Measurements from ENCODE around the gene RYK. TPM values are rescaled to one million over a fixed set of nuclear protein-coding genes. Genes with fewer than 3 reads are reported as not detected.

The RYK gene
- total and polyA plus RNA-seq, 8 donors, result 15.8 to 128 (median 42.8) TPM

DNA sequence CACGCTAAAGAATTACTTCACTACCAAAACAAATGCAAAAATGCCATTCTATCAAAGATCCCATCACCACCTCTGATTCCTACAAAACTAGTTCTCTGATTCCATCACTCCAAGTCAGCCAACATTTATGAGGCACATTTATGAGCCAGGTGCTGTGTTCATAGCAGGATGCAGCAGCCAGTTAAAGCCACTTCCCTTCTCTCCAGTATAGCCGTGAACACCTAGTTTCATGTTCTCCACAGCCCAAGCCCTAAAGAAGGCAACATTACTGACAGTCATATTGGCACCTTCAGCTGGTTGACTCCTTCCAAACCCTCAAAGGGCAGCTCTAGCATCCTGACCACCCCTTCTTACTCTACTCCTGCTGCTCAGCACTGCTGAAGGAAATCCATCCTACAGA is 36.4 kb downstream of the RYK start:
- Histone ChIP-seq H3K4me1 (peaks cover 0 to 20% (median 6%) of the 10 kb centered on the region in 4 donors), H3K27me3 (no peaks in the 10 kb centered on the region), H3K36me3 (peaks cover 9 to 28% (median 16%) of the 10 kb centered on the region in 4 donors), H3K4me3 (no peak overlapping the region), H3K27ac (no peak overlapping the region), H3K9me3 (no peaks in the 10 kb centered on the region)
- intact Hi-C loops (cut with DNase I; ENCODE audit: low total_unique reads), result loop anchor here (5.0 to 10.0 kb wide), 2 partner anchors 83 to 261 kb away; no protein-coding TSS in a partner anchor
- no peak for DNase-seq
- WGBS, 5 donors, result 86 to 95% (median 91%) methylated on average over 2 of the region's 2 CpGs
- TF ChIP-seq POLR2AphosphoS5 (IDR thresholded peaks at IDR 0.05), result no peak
- no peak for TF ChIP-seq EP300 (IDR thresholded peaks at IDR 0.05)
- TF ChIP-seq, protein P1, sequence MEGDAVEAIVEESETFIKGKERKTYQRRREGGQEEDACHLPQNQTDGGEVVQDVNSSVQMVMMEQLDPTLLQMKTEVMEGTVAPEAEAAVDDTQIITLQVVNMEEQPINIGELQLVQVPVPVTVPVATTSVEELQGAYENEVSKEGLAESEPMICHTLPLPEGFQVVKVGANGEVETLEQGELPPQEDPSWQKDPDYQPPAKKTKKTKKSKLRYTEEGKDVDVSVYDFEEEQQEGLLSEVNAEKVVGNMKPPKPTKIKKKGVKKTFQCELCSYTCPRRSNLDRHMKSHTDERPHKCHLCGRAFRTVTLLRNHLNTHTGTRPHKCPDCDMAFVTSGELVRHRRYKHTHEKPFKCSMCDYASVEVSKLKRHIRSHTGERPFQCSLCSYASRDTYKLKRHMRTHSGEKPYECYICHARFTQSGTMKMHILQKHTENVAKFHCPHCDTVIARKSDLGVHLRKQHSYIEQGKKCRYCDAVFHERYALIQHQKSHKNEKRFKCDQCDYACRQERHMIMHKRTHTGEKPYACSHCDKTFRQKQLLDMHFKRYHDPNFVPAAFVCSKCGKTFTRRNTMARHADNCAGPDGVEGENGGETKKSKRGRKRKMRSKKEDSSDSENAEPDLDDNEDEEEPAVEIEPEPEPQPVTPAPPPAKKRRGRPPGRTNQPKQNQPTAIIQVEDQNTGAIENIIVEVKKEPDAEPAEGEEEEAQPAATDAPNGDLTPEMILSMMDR (IDR thresholded peaks at IDR 0.05), result no peak

DNA sequence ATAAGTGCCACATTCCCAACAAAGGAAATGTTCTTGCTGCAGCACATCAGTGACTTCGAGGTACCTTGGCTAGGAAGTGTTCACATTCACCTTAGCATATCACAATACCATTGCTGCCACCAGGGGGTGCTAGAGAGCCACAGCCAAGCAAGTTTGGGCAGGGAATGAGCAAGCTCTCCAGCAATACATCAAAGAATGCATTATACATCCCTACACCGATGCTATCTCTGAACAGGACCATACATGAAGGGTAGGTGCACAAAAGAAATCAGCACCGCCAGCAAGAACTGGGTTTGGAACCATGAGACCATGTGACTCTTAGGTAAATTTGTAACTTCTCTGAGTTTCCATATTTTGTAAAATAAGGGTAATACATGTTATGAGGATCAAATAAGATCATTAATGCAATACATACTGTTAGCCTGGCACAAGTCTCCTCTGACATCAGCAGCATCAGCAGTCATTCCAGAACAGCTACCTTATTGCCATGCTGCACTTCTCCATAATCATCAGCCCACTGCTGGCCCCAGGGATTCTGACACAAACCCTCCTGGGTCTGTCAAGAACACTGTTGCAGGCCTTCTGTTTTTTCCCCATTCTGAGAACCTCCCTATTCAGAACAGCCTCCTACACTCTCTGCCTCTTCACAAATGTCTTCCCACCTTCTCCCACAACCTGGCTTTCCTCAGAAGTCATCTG is 37.5 kb downstream of the RYK start:
- peak; percentile 88 to 92 for DNase-seq
- Histone ChIP-seq H3K27me3 (no peaks in the 10 kb centered on the region), H3K4me3 (no peak overlapping the region), H3K4me1 (peaks cover 0 to 20% (median 6%) of the 10 kb centered on the region in 4 donors), H3K27ac (no peak overlapping the region), H3K9me3 (no peaks in the 10 kb centered on the region), H3K36me3 (peaks cover 14 to 39% (median 27%) of the 10 kb centered on the region in 4 donors)
- TF ChIP-seq POLR2AphosphoS5 (IDR thresholded peaks at IDR 0.05) (peak in 1 of 3 donors; percentile 43), EP300 (IDR thresholded peaks at IDR 0.05) (no peak), POLR2A (IDR thresholded peaks at IDR 0.05) (no peak)
- TF ChIP-seq, protein P1 (IDR thresholded peaks at IDR 0.05), result peak in 6 of 7 experiments; percentile 78 to 99 (median 86)
- WGBS, 5 donors, result 11 to 29% (median 17%) methylated on average over 3 of the region's 3 CpGs
- intact Hi-C loops (cut with DNase I; ENCODE audit: low total_unique reads), result loop anchor here (5.0 to 10.0 kb wide), 2 partner anchors 84 to 262 kb away; no protein-coding TSS in a partner anchor

DNA sequence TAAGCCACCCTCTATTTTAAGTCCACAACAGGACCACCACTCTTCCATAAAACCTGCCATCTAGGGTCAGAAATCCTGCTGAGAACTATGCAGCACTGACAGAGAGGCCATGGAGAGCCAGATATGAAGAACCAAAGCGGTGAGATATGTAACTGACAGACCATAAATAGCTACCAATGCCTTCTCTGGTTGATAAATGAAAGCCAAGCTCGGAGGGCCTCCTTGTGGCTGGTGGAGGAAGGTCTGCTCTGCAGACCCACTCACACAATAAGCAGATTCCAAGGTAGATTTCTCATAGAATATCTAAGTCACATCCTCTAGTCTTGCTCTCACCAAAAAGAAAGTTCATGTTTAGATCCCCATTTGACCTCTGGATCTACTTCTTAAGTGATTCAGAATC is 38.9 kb downstream of the RYK start:
- peaks cover 14 to 46% (median 40%) of the 10 kb centered on the region in 4 donors for H3K36me3 ChIP-seq
- no peaks in the 10 kb centered on the region for H3K27me3 ChIP-seq
- no peak overlapping the region for H3K4me3 ChIP-seq
- 23 to 34% (median 31%) methylated on average over 2 of the region's 2 CpGs for WGBS, 5 donors
- DNase-seq, result peak; percentile 29 to 66
- intact Hi-C loops (cut with DNase I; ENCODE audit: low total_unique reads), result loop anchor here (5.0 to 10.0 kb wide), 2 partner anchors 86 to 263 kb away; no protein-coding TSS in a partner anchor
- TF ChIP-seq, protein P1 (IDR thresholded peaks at IDR 0.05), result peak in 3 of 7 experiments; percentile 26 to 49 (median 40)
- TF ChIP-seq EP300 (IDR thresholded peaks at IDR 0.05), result no peak
- no peak for TF ChIP-seq POLR2A (IDR thresholded peaks at IDR 0.05)
- H3K4me1 ChIP-seq, result peaks cover 0 to 20% (median 5%) of the 10 kb centered on the region in 4 donors
- H3K27ac ChIP-seq, result no peak overlapping the region
- H3K9me3 ChIP-seq, result no peaks in the 10 kb centered on the region

DNA sequence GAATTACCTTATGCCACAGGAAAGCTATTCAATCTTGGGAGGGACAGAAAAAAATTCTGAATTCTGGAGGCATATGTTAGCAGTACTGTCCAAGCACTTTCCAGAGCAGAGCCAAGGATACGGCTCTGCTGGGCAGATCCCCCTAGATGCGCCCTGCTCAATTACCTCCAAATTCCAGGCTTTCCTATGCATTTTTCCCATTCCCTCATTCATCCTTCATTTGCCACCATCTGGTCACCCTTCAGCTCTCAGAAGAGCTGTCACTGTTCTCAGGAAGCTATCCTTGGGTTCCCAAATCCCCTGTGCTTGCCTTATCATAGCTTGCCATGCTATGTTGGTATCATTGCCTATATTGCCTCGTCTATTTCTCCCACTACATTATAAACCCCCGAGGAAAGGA is 45.2 kb downstream of the RYK start:
- Histone ChIP-seq H3K27me3 (no peaks in the 10 kb centered on the region), H3K27ac (no peak overlapping the region), H3K4me1 (no peaks in the 10 kb centered on the region), H3K36me3 (peaks cover 10 to 75% (median 67%) of the 10 kb centered on the region in 4 donors), H3K9me3 (no peaks in the 10 kb centered on the region), H3K4me3 (no peak overlapping the region)
- intact Hi-C loops (cut with DNase I; ENCODE audit: low total_unique reads), result no loop called here
- TF ChIP-seq POLR2A (IDR thresholded peaks at IDR 0.05) (no peak), POLR2AphosphoS5 (IDR thresholded peaks at IDR 0.05) (no peak), EP300 (IDR thresholded peaks at IDR 0.05) (no peak)
- TF ChIP-seq, protein P1 (IDR thresholded peaks at IDR 0.05), result no peak
- no peak for DNase-seq
- 93 to 97% (median 95%) methylated on average over 4 of the region's 4 CpGs for WGBS, 5 donors
